Measurements from ENCODE around the gene CEP63.

DNA sequence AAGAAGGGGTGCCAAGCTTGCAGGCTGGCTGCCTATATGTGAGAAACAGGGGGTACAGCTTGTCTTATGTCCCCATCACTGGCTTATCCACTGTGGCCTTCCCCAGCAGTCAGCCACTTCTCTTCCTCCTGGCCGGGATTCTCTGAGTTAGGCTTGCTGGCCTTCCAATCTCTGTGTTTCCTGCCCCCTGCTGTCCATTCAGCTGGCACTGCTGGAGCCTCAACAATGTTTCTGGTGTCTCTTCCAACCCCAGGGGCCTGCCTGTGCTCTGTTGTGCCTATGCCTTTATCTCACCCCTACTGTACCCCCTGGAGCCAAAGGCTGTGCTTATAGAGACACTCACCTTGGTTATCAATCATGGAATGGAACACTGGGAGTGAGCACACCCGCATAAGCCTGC lies 36.6 kb upstream of the CEP63 start:
- TF ChIP-seq CTCF (IDR thresholded peaks at IDR 0.05; ENCODE audit: low read depth, low read length) (no peak; the same call in 1 of the 2 replicates), EZH2phosphoT487 (IDR thresholded peaks at IDR 0.05; ENCODE audit: low read depth) (no peak)

Measured in OCI-LY3 (cell line).